GM21717 (cell line): Measurements from ENCODE around the gene VAV2.

Source experiments
- ATAC-seq: cut with Tn5 transposase; IDR thresholded peaks from one replicate; pipeline ENCODE4 v1.9.1; 2021; ENCODE audit warnings: mild to moderate bottlenecking, moderate library complexity; ENCODE audit not compliant: unreplicated experiment

The VAV2 gene

DNA sequence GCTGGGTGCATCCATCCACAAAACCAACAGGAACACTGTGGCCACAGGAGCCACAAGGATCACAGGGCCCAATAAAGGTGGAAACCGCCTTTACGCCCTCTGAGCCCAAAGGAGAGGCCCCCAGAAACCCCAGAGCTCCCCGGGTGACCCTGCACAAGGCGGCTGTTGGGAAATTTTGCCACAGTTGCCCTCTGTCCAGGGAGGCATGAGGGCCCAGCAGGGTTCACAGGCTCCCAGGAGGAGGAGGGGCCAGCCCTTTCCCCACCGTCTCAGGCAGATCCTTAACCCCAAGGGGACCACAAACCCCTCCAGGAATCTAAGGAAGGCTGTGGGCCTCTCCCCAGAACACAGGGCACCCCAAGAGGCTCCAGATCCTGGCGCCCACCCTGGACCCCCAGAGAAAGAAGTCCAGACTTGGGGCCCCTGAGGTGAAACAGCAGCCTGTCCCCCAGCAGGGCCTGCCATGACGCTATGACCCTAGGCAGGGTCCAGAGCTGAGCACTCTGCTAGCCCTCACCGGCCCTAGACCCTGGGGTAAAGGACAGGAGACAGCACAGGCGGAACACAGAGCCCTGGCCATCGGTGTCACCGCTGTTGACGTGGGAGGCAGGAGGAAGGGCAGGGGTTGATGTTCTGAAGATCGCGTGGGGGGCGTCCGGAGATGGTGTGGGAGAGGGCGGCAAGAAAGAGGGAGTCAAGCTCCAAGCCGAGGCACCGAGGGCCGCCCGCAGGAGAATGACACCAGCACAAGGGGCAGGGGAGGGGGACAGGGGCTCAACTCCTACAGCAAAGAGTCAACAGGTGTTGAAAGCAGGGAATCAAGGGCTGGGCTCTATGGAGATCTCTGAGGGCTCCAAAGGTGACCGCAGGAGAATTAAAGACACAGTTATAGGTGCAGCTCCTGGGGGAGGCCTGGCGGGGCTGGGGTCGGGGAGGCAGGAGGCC is 97.5 kb downstream of the VAV2 start:
- ATAC-seq = no peak

DNA sequence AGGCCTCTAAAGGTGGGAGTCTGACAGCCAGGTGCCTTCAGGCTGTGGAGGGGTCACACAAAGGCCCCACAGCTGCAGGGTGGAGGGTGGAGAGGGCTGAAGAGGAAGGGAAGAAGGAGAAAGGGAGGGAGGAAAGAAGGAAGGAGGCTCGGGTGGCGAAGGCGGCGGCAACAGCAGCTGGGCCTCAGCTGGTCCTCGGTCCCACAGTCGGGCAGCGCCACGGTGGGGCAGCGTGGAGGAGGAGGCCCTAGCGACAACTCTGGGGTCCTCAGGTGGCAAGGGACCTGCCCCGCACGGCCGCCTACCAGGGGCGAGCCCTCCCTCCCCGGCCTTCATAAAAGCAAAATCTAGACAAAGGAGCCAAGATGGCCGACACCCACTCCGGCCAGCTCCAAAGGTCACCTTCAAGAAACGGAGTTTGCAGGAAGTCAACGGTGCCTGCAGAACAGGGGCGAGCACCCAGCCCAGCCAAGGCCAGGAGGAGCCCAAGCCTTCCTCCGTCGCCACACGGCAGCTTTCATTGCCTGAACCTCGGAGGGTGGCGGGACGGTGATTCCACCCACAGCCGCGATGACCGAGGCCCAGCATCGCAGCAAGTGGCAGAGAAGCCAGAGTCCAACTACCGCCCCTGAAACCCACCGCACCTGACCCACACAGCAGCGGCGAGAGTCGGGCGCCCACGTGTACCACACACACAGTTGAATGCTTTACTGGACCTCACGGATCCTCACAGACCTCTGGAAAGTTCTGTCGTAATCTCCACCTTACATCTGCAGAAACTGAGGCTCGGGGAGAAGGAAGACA is 98.7 kb downstream of the VAV2 start:
- no peak for ATAC-seq

DNA sequence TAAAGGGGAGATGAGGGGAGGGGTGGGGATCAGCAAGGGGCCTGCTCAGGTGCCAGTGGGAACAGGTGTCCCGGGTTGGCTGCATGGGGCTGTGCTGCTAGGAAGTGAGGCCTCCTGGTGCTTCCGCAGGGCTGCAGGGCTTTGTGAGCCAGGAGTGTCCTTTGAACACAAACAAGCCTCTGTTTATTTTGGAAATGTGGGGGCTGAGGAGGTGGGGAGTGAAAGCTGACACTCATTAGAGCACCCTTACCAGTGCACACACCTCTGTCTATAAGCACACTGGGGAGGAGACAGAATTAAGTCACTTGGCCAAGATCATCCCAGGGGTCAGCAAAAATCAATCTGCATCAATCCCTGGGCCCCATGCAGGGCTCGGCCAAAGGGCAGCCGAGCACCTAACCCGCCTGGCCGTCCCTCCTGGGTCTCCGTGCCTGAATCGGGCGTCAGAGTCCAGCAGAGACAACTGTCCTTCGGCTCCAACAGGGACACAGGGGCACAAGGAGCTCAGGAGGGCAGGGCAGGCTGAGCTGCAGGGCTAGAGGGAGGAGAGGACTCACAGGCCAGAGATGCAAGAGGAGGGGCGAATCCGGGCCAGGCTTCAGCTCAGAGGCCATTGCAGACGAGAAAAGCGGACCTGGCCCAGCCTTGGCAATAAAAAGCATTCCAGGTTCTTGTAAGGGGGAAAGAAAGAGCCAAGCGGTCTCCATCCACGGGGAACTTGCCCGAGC is 99.8 kb downstream of the VAV2 start:
- ATAC-seq = no peak

DNA sequence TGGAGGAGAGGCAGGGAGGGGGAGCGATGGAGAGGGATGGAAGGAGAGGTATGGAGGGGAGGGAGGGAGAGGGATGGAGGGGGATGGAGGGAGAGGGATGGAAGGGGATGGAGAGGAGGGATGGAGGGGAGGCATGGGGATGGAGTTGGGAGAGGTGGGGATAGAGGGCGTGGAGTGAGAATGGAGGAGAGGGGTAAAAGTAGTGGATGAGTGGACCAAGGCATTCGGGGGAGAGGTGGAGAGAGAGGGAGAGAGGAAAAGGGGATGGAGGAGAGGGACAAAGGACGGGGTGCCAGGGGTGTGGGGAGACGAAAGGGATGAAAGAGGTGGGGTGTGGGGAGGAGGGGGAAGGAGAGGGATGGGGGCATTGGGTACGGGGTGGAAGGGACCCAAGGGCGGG is 100.4 kb downstream of the VAV2 start:
- ATAC-seq = no peak

DNA sequence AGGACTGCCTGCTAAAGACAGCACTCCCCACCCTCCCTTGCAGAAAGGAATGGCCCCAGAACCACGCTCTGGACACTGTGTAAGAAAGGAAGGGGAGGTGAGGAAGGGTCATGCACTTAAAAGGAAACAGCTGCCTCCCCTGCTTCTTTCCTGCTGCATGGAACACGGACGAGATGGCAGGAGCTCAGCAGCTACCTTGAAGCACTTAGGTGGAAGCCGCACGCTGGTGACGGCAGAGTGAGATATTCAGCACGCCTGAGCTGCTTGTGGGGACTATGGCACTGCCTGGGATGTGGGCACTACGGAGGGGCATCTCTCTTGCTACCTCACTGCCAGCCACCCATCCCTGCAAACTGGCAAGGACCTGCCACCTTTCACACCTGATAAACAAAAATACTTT is 101.5 kb downstream of the VAV2 start:
- no peak for ATAC-seq

DNA sequence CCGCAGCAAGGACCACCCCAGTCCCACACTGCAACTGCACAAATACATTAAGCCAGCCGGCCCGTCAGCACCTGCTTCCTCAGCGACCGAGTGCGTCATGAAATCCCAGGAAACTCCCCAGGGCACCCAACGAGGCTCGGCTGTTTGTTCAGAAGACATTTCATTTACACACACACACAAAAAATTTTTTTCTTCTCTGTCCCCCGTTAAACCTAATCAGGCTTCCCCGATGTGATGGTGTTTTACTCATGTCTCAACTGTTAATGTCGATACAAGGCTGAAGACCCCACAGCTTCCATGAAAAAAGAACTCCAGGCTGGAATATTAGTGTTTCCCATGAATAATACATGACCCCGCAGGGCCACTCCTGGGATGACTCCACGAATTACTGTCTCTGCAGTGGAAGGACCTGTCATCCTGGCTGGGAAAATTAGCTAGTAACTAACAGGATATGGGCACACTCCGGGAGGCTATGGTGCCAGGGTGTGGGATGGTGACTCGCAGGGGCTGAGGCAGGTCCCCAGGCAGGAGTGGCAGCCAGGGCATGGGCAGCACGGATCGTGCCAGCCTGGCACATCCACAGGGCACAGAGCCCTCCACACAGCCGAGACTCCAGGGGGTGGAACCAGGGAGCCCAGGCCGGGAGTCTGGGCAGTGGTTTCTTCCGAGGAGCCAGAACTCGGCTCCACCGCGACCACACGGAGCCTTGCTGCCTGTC is 102.4 kb downstream of the VAV2 start:
- ATAC-seq = no peak

DNA sequence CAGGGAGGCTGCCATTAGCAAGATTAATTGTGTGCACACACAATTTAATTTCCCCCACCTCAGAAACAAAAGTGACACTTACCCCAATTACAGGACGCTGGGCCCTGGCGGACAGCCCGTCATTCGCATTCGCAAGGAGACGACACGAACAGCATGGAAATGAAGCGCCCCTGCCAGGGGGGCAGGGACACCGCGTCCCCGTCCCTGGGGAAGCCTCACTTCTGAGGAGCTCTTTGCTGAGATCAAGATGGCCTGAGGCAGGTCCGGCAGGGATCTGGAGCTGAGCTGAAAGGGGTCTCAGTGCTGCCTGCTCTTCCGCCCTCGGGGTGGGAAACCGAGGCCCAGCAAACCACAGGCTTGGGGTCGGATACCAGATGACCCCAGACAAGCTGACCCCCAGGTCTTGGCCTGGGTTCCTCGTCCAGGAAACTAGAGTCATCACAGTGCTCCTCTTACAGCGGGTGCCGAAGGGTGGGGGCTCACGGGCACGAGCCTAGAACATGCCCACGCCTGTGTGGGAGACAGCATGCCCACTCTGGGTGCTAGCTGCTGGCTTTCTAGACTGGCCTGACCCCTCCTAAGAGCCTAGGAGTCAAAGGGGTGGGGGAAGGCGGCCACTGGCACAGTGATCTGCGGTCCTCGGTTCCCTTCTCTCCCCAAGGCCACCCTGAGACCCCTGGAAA is 103.2 kb downstream of the VAV2 start:
- no peak for ATAC-seq

DNA sequence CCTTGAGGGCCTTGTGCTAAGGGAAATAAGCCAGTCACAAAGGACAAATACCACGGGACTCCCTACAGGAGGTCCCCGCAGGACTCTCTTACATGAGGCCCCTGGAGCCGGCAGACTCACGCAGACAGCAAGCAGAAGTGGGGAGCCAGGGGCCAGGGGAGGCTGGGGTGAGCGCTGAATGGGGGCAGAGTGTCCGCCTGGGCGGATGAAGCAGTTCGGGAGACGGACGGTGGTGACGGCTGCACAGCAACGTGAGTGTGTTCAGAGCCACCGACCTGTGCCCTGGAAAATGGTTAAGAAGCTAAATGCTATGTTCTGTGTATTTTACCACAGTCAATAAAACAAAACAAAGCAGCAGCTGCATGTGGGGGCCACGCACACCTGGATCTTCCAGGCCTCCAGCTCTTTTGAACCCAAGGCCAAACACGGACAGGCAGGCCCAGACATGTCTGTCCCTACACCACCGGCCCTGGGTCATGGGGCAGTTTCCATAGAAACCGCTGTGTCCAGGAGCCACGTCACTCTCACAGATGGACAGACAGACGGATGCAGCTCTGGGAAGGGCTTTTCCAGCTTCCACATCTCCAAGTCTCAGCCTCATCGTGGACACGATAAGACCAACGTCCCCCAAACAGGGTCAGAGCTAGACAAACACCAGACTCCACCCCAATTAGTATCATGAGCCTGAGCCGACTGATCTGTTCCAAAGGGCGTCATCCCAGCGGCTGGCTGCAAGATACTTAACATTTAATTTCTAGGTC is 103.9 kb downstream of the VAV2 start:
- ATAC-seq = no peak

DNA sequence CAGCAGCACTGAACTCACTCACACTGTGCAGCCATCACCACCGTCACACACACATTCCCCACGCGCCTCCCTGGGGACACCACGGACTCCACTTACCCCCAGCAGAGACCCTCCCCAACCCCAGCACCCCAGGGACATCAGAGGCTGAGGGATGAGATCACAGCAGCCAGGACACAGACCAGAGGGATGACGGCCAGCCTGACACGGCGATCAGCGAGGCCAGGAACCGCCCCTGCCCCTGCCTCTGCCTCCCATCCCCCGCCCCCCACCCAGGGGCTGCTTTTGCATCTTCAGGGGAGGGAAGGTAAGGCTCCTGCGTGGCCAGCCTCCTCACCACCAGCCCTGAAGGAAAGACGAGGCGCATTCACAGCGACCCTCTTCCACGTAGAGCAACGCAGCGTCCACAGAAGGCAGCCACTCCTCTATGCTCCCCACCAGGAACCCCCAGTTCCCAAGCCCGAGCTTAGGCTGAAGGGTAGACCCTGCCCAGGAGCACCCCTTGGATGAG is 104.5 kb downstream of the VAV2 start:
- no peak for ATAC-seq

DNA sequence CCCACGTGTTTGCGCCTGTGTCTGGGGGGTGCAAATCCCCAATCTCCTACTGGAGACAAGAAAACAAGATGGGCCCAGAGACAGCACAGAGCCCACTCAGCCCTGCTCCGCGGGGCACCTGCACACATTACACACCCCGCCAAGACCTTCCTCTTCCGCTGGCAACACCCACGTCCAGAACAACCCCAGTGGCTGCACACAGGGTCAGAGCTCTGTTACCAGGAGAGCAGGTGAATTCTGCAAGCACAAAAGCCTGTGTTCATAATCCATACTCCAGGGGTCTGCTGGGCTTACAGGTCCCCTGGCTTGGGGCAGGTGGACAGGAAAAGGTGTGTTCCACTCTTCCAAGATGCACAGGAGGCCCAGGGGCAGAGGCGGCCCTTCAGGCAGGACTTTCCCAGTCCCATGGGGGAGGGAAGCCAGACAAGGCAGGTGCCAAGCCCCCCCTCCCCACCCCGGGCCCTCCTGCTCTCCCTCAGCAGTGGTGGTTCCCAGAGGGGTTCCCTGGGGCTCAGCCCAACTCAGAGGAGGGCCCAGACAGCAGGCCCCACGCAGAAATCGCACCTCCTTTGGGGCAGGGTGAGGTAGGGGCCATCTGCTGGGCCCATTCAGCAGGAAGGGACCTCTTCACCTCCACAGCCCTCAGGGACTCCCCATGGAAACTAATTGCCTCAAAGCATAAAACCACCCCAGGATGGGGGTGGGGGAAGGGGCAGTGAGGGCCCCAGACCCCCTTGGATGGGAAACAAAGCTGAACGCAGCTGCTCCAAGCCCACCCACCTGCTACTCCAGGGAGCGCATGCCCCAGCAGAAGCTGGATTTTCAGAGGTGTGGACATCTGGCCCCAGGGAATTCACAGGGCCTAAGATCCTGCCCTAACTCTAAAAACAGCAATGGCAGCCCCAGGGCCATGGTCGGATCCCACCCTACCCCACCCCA is 105.3 kb downstream of the VAV2 start:
- ATAC-seq = no peak

DNA sequence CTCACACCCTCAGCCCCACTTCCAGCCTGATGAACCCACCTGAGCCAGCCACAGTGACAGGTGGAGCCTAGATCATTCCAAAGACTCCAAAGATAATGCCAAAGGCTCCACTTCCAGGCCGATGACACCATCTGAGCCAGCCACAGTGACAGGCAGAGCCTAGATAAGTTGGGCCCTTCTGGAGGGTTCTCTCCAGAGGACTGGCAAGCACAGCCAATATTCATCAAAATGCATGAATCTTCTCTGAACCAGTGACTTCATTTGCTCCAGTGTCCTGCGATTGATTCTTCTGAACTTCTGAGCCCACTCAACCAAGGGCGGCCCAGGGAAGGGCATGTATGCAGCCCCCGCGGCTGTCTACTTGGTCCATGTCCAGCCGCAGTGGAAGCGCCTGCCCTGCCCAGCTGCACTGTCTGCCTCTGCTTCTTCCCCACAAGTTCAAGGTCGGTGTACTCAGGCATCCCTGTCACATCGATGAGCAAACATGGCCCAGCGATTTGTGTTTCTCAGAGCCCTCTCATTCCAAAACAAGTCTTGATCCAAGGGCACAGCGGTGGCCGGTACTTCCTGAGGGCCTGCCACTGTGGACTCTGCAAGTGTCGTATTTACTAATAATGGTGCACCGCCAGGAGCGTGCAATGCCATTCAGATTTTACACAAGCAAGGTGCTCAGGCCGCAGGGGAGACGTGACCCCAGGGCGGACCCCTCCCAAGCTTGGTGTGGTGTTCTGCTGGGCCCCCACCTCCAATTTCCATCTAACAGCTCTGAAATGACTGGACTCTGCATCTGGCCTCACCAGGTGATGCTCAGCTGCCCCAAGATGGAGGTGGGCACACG is 107.0 kb downstream of the VAV2 start:
- ATAC-seq = no peak

DNA sequence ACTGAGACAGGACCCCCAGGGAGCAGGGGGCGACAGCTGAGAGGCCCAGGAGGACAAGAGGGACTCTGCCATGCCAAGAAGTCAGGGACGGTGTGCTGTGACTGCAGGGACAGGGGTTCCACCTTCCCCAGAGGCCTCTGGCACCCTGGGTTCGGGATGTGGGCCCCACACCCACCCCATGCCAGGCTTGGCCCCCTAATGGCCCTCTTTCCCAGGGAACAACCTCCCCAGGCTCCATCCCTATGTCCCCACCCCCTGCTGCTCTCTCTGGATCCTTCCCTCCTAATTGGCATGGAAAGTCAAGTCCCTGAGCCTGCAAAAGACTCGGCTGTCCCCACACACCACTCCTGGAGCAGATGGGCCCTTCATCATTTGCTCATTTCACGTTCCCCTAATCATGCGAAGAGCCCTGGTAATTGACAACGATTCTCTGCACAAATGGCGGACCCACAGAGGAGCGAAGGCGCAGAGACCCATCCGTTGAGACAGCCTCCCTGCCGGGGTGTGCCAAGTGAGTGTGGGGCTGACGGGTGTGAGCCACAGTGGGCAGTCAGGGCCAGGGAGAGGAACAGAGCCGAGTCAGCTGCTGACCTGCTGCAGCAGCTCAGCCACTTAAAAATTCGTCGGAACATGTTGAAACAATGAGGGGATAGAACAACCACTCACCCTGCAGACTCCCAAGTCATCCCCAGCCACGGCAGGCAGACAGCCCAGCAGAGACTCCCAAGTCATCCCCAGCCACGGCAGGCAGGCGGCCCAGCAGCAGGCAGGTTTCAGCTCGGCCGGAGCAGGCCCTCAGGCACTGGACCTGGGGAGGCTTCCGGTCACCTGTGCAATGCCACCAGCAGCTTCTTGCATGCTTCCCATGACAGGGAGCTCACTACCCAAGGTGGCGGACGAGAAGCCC is 109.0 kb downstream of the VAV2 start:
- ATAC-seq = no peak

DNA sequence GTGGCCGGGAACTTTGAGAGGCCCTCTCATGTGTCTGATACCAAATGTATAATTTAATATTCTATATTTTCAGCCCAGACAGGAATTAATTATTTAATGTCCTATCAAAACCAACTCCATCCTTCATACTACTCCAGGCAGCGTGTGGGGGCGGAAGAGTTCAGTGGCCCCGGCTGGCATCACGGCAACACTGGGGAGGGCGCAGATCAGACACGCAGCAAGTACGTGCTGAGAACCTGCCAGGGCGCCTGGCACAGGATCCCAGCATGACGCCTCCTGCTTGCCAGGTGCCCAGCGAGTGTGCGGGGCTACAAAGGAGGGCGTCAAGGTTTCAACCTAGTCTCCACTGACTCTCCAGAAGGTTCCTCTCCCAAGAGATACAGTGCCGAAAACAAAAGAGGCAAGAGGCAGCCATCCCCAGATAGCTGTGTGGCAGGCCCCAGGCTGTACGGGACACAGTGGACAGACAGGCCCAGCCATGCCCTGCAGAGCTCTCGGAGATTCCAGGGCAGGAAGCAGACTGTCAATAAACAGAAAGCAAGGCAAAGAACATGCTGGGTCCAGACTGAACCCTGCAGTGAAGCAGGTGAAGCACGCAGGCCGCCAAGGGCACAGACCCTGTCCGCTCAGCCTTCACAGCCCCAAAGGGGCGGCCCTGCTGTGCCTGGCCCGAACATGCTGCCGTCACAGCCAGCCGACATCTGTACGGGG is 110.3 kb downstream of the VAV2 start:
- no peak for ATAC-seq

DNA sequence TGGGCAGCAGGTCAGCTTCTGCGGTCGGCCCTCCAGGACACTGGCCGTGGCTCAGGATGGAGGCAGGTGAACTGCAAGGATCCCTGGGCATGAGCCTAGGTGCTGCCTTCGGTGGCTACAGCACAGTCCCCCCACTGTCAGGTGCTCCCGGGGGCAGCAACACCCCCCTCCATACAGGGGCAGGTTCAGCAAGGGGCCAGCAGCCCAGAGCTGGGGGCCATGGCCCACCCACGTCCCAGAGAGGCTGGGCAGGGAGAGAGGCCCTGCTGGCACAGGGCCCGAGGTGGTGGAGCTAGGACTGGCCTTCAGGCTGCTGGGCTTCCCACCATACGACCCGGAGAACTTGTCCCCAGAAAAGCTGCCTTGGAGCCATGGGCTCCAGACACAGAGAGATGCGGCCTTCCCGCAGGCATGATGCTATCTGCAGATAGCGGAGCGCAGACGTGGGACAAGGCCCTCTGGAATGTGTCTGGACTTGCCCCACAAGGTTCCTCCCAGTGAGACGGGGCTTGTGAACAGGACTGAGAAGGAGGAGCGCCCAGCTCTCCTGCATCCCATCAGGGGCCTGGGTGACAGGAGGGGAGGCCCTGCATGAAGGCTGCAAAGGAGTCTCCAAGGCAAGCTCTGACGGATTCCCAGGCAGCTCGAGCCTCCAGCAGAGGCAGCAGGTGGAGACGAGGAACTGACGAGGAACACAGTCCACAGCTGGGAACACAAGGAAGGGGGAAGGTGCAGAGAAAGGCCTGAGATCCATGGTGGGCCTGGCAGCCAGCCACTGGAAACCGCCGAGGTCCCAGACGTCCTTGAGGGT is 111.1 kb downstream of the VAV2 start:
- ATAC-seq = no peak

DNA sequence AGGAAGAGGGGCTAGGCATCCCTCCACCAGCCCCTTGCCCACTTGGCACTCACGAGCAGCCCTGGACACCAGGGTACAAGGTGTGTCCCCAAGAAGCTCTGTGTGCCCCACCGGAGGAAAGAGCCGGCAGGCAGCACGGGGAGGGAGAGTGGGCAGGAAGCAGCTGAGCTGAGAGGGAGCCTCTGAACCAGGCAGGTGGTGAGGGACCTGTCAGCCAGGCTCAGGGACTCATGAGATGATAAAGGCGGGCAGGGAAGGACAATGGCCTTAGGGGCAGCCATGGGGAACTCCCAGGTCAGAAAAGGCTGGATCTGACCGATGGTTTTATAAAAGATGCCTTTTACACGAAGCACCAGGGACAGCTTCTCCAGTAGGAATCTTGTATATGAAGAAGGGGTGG is 112.0 kb downstream of the VAV2 start:
- ATAC-seq = no peak
